Measurements from ENCODE around the gene BSND.

- TF ChIP-seq CTCF (IDR thresholded peaks at IDR 0.05) (no peak), POLR2A (IDR thresholded peaks at IDR 0.05) (no peak)
Observed at GRCh38 chr1:54956726-54957125, 42.0 kb upstream of the BSND start.
